IPS-18a (cell line): ENCODE results near the gene PSMD3.

Experiments
- H3K27ac ChIP-seq: one replicate; pipeline ENCODE4 v1.5.1; 2013; ENCODE audit warnings: low read length
- H3K27me3 ChIP-seq: one replicate; pipeline ENCODE4 v1.6.1; 2013; ENCODE audit warnings: mild to moderate bottlenecking, low read length; ENCODE audit not compliant: control insufficient read depth, insufficient read depth
- H3K36me3 ChIP-seq: one replicate; pipeline ENCODE4 v1.6.1; 2013; ENCODE audit warnings: low read depth, low read length; ENCODE audit not compliant: control insufficient read depth
- H3K4me1 ChIP-seq: one replicate; pipeline ENCODE4 v1.6.1; 2013; ENCODE audit warnings: low read depth, low read length; ENCODE audit not compliant: control insufficient read depth
- H3K4me3 ChIP-seq: one replicate; pipeline ENCODE4 v1.5.1; 2013; ENCODE audit warnings: low read length
- H3K9ac ChIP-seq: one replicate; pipeline ENCODE4 v1.6.1; 2013; ENCODE audit warnings: mild to moderate bottlenecking, low read length, moderate library complexity
- H3K9me3 ChIP-seq: one replicate; pipeline ENCODE4 v1.6.1; 2013; ENCODE audit warnings: low read depth, low read length; ENCODE audit not compliant: control insufficient read depth

The PSMD3 gene

GRCh38 chr17:39963829-39964228, 16.8 kb upstream of the PSMD3 start:
- Histone ChIP-seq H3K9me3 (no peaks in the 10 kb centered on the region), H3K36me3 (no peaks in the 10 kb centered on the region), H3K27ac (no peak overlapping the region), H3K4me1 (peaks cover 3% of the 10 kb centered on the region), H3K9ac (no peak overlapping the region), H3K4me3 (no peak overlapping the region), H3K27me3 (no peaks in the 10 kb centered on the region)

DNA sequence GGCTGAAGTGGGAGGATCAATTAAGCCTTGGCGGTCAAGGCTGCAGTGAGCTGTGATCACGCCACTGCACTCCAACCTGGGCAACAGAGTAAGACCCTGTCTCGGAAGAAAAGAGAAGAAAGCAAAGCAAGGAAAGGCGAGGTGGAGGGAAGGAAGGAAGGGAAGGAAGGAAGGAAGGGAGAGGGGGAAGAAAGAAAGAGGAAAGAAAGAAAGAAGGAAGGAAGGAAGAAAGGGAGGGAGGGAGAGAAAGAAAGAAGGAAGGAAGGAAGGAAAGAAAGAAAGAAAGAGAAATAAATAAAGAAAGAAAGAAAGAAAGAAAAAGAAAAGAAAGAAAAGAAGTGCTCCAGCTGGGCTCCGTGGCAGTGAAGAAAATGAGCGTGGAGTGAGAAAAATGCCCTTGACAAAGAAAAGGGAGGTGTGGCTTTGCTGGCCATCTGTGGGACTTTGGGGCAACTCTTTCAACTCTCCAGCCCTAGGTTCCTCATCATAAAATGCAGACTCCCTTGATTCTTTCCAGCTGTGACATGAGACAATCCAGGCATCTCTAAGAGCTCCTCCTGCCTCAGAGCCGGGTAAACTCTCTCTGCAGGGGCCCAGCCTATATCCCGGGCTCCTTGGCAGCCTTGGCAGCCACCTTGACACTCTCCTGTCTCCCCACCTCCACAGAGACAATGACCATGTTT, 15.4 kb upstream of the PSMD3 start:
- H3K27me3 ChIP-seq = no peaks in the 10 kb centered on the region
- no peak overlapping the region for H3K27ac ChIP-seq
- H3K9me3 ChIP-seq = no peaks in the 10 kb centered on the region
- H3K4me1 ChIP-seq = no peaks in the 10 kb centered on the region
- H3K36me3 ChIP-seq = no peaks in the 10 kb centered on the region
- H3K4me3 ChIP-seq = no peak overlapping the region
- H3K9ac ChIP-seq = no peak overlapping the region

GRCh38 chr17:39966771-39967170, 13.8 kb upstream of the PSMD3 start:
- Histone ChIP-seq H3K36me3 (no peaks in the 10 kb centered on the region), H3K4me3 (no peak overlapping the region), H3K4me1 (no peaks in the 10 kb centered on the region), H3K9ac (no peak overlapping the region), H3K27me3 (no peaks in the 10 kb centered on the region), H3K9me3 (no peaks in the 10 kb centered on the region), H3K27ac (no peak overlapping the region)

GRCh38 chr17:39968761-39969160, 11.8 kb upstream of the PSMD3 start:
- Histone ChIP-seq H3K27ac (no peak overlapping the region), H3K9me3 (no peaks in the 10 kb centered on the region), H3K4me3 (no peak overlapping the region), H3K4me1 (no peaks in the 10 kb centered on the region), H3K9ac (no peak overlapping the region), H3K36me3 (no peaks in the 10 kb centered on the region), H3K27me3 (no peaks in the 10 kb centered on the region)

DNA sequence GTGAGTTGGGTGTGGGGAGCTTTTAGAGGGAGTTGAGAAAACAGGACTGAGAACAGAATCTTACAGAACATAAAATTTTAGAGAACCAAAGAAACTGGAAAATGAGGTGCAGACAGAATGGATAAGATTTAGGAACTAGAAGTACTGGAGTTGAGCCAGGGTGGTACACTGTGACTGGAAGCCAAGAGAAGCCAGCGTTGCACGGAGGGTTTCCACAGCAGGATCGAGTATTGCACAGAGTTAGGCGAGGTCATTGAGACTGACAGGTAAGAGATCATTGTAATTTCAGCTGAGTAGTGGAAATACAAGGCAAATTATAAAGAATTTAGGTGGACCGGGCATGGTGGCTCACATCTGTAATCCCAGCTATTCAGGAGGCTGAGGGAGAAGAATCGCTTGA, 11.2 kb upstream of the PSMD3 start:
- Histone ChIP-seq H3K36me3 (no peaks in the 10 kb centered on the region), H3K9ac (no peak overlapping the region), H3K27ac (no peak overlapping the region), H3K4me1 (no peaks in the 10 kb centered on the region), H3K9me3 (no peaks in the 10 kb centered on the region), H3K4me3 (no peak overlapping the region), H3K27me3 (no peaks in the 10 kb centered on the region)

DNA sequence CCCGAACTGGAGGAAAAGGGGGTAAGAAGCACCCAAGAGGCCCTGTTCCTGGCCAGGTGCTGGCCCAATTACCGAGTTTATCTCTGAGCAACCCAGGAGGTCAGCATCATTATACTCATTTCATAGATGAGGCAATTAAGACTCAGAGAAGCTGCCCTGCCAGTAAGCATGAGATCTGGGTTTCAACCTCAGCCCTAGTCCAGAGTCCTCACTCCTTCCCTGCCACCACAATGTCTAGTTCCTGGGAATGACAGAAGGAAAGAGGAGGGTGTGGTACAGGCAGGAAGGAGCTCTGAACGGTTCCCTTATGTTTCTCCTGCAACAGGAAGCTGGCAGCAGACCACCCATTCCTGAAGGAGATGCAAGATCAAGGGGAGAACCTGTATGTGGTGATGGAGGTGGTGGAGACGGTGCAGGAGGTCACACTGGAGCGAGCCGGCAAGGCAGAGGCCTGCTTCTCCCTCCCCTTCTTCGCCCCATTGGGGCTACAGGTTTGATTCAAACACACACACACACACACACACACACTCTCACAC, 10.4 kb upstream of the PSMD3 start:
- no peaks in the 10 kb centered on the region for H3K4me1 ChIP-seq
- no peak overlapping the region for H3K27ac ChIP-seq
- H3K4me3 ChIP-seq = no peak overlapping the region
- H3K9ac ChIP-seq = no peak overlapping the region
- no peaks in the 10 kb centered on the region for H3K27me3 ChIP-seq
- no peaks in the 10 kb centered on the region for H3K9me3 ChIP-seq
- no peaks in the 10 kb centered on the region for H3K36me3 ChIP-seq

DNA sequence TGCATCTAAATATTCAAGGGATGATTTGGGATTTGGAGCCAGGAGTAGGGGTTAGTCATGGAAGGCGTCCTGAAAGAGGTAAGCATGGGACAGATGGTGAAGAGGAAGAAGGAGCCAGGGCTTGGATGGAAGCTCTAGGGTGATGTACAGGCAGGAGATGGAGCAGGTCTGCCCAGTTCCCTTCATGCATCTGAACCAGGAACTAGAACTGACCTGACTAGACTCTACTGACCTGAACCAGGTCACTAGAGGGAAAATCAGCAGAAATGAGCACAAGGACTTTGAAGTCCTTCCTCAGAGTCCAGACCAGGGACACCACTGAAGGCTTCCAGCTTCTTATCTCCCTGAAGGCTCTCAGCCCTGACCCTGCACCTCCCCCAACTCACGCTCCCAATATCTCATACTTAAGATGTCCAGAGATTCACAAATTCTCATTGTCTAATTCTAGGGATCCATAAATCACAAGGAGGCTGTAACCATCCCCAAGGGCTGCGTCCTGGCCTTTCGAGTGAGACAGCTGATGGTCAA, 9.5 kb upstream of the PSMD3 start:
- H3K4me3 ChIP-seq = no peak overlapping the region
- H3K27me3 ChIP-seq = no peaks in the 10 kb centered on the region
- H3K9me3 ChIP-seq = no peaks in the 10 kb centered on the region
- no peaks in the 10 kb centered on the region for H3K4me1 ChIP-seq
- no peak overlapping the region for H3K9ac ChIP-seq
- H3K36me3 ChIP-seq = no peaks in the 10 kb centered on the region
- no peak overlapping the region for H3K27ac ChIP-seq

GRCh38 chr17:39972271-39972670, 8.3 kb upstream of the PSMD3 start:
- H3K36me3 ChIP-seq = no peaks in the 10 kb centered on the region
- H3K4me3 ChIP-seq = no peak overlapping the region
- H3K9me3 ChIP-seq = no peaks in the 10 kb centered on the region
- H3K9ac ChIP-seq = no peak overlapping the region
- H3K4me1 ChIP-seq = no peaks in the 10 kb centered on the region
- H3K27ac ChIP-seq = no peak overlapping the region
- H3K27me3 ChIP-seq = no peaks in the 10 kb centered on the region

GRCh38 chr17:39973496-39973895, 7.1 kb upstream of the PSMD3 start:
- Histone ChIP-seq H3K9me3 (no peaks in the 10 kb centered on the region), H3K36me3 (no peaks in the 10 kb centered on the region), H3K4me3 (no peak overlapping the region), H3K4me1 (no peaks in the 10 kb centered on the region), H3K27me3 (no peaks in the 10 kb centered on the region), H3K9ac (no peak overlapping the region), H3K27ac (no peak overlapping the region)

DNA sequence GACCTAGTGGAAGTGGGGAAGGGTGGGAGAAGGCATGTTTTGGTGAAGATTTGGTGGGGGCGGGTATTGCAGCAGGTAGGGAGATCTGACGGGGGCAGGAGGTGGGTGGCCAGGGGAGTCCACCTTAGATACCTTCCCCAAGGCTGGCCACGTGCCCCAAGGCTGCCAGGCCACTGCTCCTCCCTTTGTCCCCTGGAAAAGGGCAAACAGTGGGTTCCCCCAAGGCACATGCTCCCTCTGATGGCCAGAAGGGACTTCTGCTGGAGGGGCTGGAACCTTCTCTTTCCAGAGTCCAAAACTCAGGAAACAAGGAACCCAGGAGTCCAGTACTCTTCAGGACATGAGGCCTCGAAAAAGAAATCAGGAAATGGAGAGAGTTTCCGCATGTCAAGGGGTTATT, 6.2 kb upstream of the PSMD3 start:
- Histone ChIP-seq H3K27ac (no peak overlapping the region), H3K4me3 (no peak overlapping the region), H3K27me3 (peaks cover 5% of the 10 kb centered on the region), H3K9ac (no peak overlapping the region), H3K4me1 (peaks cover 5% of the 10 kb centered on the region), H3K9me3 (no peaks in the 10 kb centered on the region), H3K36me3 (no peaks in the 10 kb centered on the region)

- Histone ChIP-seq H3K27me3 (peaks cover 6% of the 10 kb centered on the region), H3K36me3 (no peaks in the 10 kb centered on the region), H3K9ac (no peak overlapping the region), H3K4me1 (peaks cover 9% of the 10 kb centered on the region), H3K4me3 (no peak overlapping the region), H3K27ac (no peak overlapping the region), H3K9me3 (no peaks in the 10 kb centered on the region)
These were observed 4.8 kb upstream of the PSMD3 start for GRCh38 chr17:39975801-39976200.

DNA sequence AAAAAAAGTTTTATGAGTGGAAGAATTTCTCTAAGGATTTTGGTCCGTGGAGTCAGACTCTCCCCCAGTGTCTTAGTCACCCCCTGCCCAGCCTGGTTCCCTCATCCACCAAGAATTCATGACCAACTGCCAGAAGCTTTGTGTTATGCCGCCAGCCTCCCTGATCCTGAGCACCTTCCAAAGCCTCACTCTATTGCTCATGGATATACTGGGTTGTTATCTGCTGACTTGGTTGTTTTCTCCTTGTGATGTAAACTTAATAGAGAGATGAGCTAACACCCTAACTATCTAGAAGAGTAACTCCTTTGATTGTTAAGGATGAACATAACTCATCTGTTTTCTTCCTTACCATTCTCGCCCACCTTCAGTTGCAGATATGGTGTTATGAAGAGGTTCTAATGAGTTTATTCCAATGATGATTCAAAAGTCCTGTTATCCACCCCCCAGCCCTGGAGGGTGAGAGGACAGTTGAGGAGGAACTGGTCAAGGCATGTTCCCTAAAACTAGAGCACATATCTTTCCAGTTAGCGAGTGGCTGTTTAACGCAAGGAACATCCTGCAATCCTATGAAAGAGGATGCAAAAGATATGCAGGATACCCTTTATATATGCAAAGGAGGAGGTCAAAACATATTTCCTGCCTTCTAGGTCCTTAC, 1.5 kb upstream of the PSMD3 start:
- Histone ChIP-seq H3K27ac (no peak overlapping the region), H3K9me3 (no peaks in the 10 kb centered on the region), H3K36me3 (peaks cover under 1% of the 10 kb centered on the region), H3K9ac (no peak overlapping the region), H3K27me3 (peaks cover 6% of the 10 kb centered on the region), H3K4me3 (peak overlapping the region; percentile 97), H3K4me1 (peaks cover 9% of the 10 kb centered on the region)
